OCI-LY3 (cell line): ENCODE data around the gene PMF1.
A peak's percentile ranks its signal among the peaks of the same experiment; 100 is the strongest.

ENCODE experiments used
- H2AFZ ChIP-seq: fragments of 200-600, 300-600 bp; shearing (Covaris generic); 2 replicates; pipeline ENCODE4 v1.6.0; 2014; ENCODE audit warnings: antibody characterized with exemption, low read depth, low read length
- H3K27ac ChIP-seq: fragments of 200-600, 300-600 bp; sonication (generic); 2 replicates; pipeline ENCODE4 v1.5.1; 2014; ENCODE audit warnings: mild to moderate bottlenecking, low read length, moderate library complexity, mixed read lengths
- H3K27me3 ChIP-seq: fragments of 200-600, 300-600 bp; sonication (generic); 2 replicates; pipeline ENCODE4 v1.6.1; 2014; ENCODE audit warnings: low read depth, low read length, mixed read lengths
- H3K36me3 ChIP-seq: fragments of 200-600, 300-600 bp; sonication (generic); replicated peaks from 2 replicates; pipeline ENCODE3; 2014; ENCODE audit warnings: low read depth, low read length, mixed read lengths
- H3K4me1 ChIP-seq: fragments of 300-600, 200-600 bp; sonication (generic); 2 replicates; pipeline ENCODE4 v1.6.1; 2014; ENCODE audit warnings: low read length, mixed read lengths
- H3K4me2 ChIP-seq: fragments of 200-600, 300-600 bp; sonication (generic); 2 replicates; pipeline ENCODE4 v1.6.1; 2014; ENCODE audit warnings: low read length, mixed read lengths
- H3K4me3 ChIP-seq: fragments of 300-600, 200-600 bp; sonication (generic); 2 replicates; pipeline ENCODE4 v1.5.1; 2014; ENCODE audit warnings: antibody characterized with exemption, mild to moderate bottlenecking, low read length, moderate library complexity
- H3K79me2 ChIP-seq: fragments of 300-600, 200-600 bp; shearing (Covaris generic); 2 replicates; pipeline ENCODE4 v1.6.1; 2014; ENCODE audit warnings: mild to moderate bottlenecking, low read length, mixed read lengths
- H3K9ac ChIP-seq: fragments of 300-600, 200-600 bp; shearing (Covaris generic); 2 replicates; pipeline ENCODE4 v1.6.0; 2014; ENCODE audit warnings: mild to moderate bottlenecking, low read length, moderate library complexity
- H3K9me3 ChIP-seq: fragments of 200-600, 300-600 bp; shearing (Covaris generic); 2 replicates; pipeline ENCODE4 v1.6.1; 2014; ENCODE audit warnings: low read length, mixed read lengths; ENCODE audit not compliant: insufficient read depth
- H4K20me1 ChIP-seq: fragments of 200-600, 300-600 bp; sonication (generic); 2 replicates; pipeline ENCODE4 v1.6.1; 2016; ENCODE audit warnings: low read length, mixed read lengths; ENCODE audit not compliant: insufficient read depth
- CTCF ChIP-seq: fragments of 200-600, 300-600 bp; sonication (generic); IDR thresholded peaks from 2 replicates; pipeline ENCODE4 v1.5.1; 2014; ENCODE audit warnings: antibody characterized with exemption, low read length, low read depth
- EZH2phosphoT487 ChIP-seq: fragments of 200-600 bp; shearing (Covaris generic); IDR thresholded peaks from 2 replicates; pipeline ENCODE4 v1.6.1; 2018; ENCODE audit warnings: antibody characterized with exemption, mixed run types, low read depth

Gene PMF1

GRCh38 chr1:156191292-156191964 lies 21.4 kb upstream of the PMF1 start:
- H2AFZ ChIP-seq, result no peak overlapping the region
- no peak overlapping the region for H3K27ac ChIP-seq
- H3K4me1 ChIP-seq, result peaks cover 17% of the 10 kb centered on the region
- peaks cover 26% of the 10 kb centered on the region for H3K79me2 ChIP-seq
- H3K9me3 ChIP-seq, result peaks cover 6% of the 10 kb centered on the region; the same call in 1 of the 2 replicates
- peaks cover 4% of the 10 kb centered on the region for H3K36me3 ChIP-seq
- no peaks in the 10 kb centered on the region for H3K27me3 ChIP-seq
- TF ChIP-seq CTCF, result no peak
- TF ChIP-seq EZH2phosphoT487, result no peak
- no peak overlapping the region for H3K9ac ChIP-seq
- H3K4me3 ChIP-seq, result no peak overlapping the region
- H3K4me2 ChIP-seq, result no peak overlapping the region
- no peaks in the 10 kb centered on the region for H4K20me1 ChIP-seq

GRCh38 chr1:156193208-156193487 lies 19.7 kb upstream of the PMF1 start:
- peaks cover 40% of the 10 kb centered on the region for H3K79me2 ChIP-seq
- peak overlapping the region; percentile 56 for H3K27ac ChIP-seq
- H3K36me3 ChIP-seq, result peaks cover 4% of the 10 kb centered on the region
- H3K9ac ChIP-seq, result peak overlapping the region; percentile 75
- peak overlapping the region; percentile 93 for H3K4me2 ChIP-seq
- peaks cover 6% of the 10 kb centered on the region; the same call in 1 of the 2 replicates for H3K9me3 ChIP-seq
- H4K20me1 ChIP-seq, result no peaks in the 10 kb centered on the region
- peaks cover 17% of the 10 kb centered on the region for H3K4me1 ChIP-seq
- TF ChIP-seq EZH2phosphoT487 (no peak), CTCF (no peak)
- no peaks in the 10 kb centered on the region for H3K27me3 ChIP-seq
- peak overlapping the region; percentile 35; the same call in 1 of the 2 replicates for H2AFZ ChIP-seq
- H3K4me3 ChIP-seq, result peak overlapping the region; percentile 90

GRCh38 chr1:156193488-156194299 lies 19.1 kb upstream of the PMF1 start, which contains the start of gene SLC25A44:
Gene SLC25A44 (plus strand): TSS chr1:156194104. CDS start chr1:156199848, 5,744 bp downstream.
- no peaks in the 10 kb centered on the region for H4K20me1 ChIP-seq
- no peaks in the 10 kb centered on the region for H3K27me3 ChIP-seq
- H3K4me1 ChIP-seq, result peaks cover 17% of the 10 kb centered on the region
- H3K4me2 ChIP-seq, result peak within 1 kb of the TSS; percentile 99
- H3K79me2 ChIP-seq, result peaks cover 40% of the 10 kb centered on the region
- H2AFZ ChIP-seq, result peak within 1 kb of the TSS; percentile 35; the same call in 1 of the 2 replicates
- peak within 1 kb of the TSS; percentile 56 for H3K27ac ChIP-seq
- H3K4me3 ChIP-seq, result peak within 1 kb of the TSS; percentile 90
- H3K9me3 ChIP-seq, result peaks cover 6% of the 10 kb centered on the region; the same call in 1 of the 2 replicates
- TF ChIP-seq CTCF, result peak; percentile 30; the same call in 1 of the 2 replicates
- no peak for TF ChIP-seq EZH2phosphoT487
- peaks cover 4% of the 10 kb centered on the region for H3K36me3 ChIP-seq
- peak within 1 kb of the TSS; percentile 75 for H3K9ac ChIP-seq

- Histone ChIP-seq H3K9ac (peak overlapping the region; percentile 73), H3K9me3 (peaks cover under 1% of the 10 kb centered on the region; the same call in 1 of the 2 replicates), H2AFZ (no peak overlapping the region; the same call in 1 of the 2 replicates), H3K79me2 (peaks cover 40% of the 10 kb centered on the region), H3K4me1 (peaks cover 17% of the 10 kb centered on the region), H4K20me1 (no peaks in the 10 kb centered on the region), H3K27ac (no peak overlapping the region), H3K36me3 (peaks cover 4% of the 10 kb centered on the region), H3K4me3 (peak overlapping the region; percentile 90), H3K27me3 (no peaks in the 10 kb centered on the region), H3K4me2 (peak overlapping the region; percentile 99)
- TF ChIP-seq EZH2phosphoT487 (no peak), CTCF (no peak)
Observed at GRCh38 chr1:156194300-156194652, 18.5 kb upstream of the PMF1 start.
